NB4 (cell line): ENCODE results near the gene CGB7.

Source experiments
- TF ChIP-seq, protein P1 (sequence below): IDR thresholded peaks from one replicate; pipeline ENCODE4 v1.5.1; 2012; ENCODE audit warnings: low read depth, low read length
- TF ChIP-seq, protein P2 (sequence below): IDR thresholded peaks from 2 replicates; pipeline ENCODE4 v1.6.1; 2011; ENCODE audit warnings: low read depth, low read length

DNA sequence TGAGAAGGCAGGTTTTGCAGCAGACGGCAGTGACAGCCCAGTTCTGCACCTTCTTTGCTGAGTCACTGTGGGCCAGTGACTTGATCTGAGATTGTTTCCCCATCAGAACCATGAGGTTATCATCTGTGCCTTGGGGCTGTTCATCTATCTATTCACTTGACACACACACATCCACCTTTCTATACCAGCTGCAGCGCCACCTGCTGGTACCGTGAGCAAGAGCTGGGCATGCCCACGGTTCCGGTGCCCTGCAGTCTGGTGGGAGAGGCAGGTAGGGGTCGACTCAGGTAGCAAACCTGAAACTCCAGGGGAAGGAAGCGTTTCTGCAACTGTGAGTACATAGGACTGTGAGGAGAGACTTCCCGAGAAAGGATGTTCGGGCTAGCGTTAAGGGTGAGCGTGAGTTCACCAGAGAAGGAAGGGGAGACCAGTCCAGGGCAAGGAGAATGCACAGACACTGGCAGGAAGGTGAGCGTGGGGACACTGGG lies 49.1 kb upstream of the CGB7 start:
- TF ChIP-seq, protein P1, sequence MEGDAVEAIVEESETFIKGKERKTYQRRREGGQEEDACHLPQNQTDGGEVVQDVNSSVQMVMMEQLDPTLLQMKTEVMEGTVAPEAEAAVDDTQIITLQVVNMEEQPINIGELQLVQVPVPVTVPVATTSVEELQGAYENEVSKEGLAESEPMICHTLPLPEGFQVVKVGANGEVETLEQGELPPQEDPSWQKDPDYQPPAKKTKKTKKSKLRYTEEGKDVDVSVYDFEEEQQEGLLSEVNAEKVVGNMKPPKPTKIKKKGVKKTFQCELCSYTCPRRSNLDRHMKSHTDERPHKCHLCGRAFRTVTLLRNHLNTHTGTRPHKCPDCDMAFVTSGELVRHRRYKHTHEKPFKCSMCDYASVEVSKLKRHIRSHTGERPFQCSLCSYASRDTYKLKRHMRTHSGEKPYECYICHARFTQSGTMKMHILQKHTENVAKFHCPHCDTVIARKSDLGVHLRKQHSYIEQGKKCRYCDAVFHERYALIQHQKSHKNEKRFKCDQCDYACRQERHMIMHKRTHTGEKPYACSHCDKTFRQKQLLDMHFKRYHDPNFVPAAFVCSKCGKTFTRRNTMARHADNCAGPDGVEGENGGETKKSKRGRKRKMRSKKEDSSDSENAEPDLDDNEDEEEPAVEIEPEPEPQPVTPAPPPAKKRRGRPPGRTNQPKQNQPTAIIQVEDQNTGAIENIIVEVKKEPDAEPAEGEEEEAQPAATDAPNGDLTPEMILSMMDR, result peak; percentile 62
- TF ChIP-seq, protein P2, sequence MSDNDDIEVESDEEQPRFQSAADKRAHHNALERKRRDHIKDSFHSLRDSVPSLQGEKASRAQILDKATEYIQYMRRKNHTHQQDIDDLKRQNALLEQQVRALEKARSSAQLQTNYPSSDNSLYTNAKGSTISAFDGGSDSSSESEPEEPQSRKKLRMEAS, result no peak
